ENCODE measurements around the gene PLD4.

The PLD4 gene

DNA sequence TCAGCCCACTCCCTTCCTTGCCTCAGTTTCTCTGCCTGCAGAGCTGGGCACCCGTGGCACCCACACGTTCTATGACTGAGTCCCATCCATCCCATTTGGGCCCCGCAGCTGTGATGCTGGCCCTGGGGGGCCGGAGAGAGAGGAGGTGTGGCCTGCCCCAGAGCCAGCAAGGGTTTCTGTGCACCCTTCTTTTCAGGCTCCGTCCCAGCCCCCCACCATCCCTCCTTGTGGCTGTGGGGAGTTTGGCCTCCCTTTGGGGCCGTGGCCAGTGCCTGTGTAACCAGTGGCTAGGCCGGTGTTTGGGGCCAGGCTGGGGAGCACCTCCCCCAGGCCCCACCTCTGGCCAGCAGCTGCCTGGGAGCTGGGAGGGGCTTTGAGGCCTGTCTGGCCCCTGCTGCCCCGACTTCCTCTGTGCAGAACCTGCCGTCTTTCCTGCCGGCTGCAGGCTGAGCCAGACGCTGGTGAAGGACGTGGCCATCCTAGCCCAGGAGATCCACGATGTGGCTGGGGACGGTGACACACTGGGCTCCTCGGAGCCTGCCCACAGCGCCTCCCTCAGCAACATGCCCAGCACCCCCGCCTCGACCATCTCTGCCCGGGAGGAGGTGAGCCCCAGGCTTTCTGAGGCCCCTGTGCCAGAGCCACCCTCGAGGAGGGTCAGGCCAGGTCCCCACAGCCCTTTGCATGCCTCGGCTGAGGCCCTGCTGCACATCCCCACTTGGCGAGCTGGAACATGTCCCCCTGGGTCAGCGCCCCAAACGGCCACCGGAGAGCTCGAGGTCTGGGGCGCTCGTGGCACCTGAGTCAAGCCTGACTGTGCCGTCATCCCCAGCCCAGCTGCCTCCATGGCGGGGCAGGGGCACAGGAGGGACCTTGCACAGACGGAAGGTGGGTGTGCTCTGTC lies 31.9 kb upstream of the PLD4 start:
- TF ChIP-seq CTCF (IDR thresholded peaks at IDR 0.05; ENCODE audit: low read depth, low read length), result no peak
- no peak for DNase-seq (ENCODE audit: low read depth in 2 of 2)
- no peak overlapping the region for H3K4me3 ChIP-seq (replicated peaks in 1 of 2; ENCODE audit: low read depth in 2 of 2, low read length in 2 of 2)

GRCh38 chr14:104893435-104894207 lies 31.1 kb upstream of the PLD4 start:
- no peak for TF ChIP-seq CTCF (IDR thresholded peaks at IDR 0.05; ENCODE audit: low read depth, low read length)
- no peak overlapping the region for H3K4me3 ChIP-seq (replicated peaks in 1 of 2; ENCODE audit: low read depth in 2 of 2, low read length in 2 of 2)
- DNase-seq (ENCODE audit: low read depth in 2 of 2), result no peak

DNA sequence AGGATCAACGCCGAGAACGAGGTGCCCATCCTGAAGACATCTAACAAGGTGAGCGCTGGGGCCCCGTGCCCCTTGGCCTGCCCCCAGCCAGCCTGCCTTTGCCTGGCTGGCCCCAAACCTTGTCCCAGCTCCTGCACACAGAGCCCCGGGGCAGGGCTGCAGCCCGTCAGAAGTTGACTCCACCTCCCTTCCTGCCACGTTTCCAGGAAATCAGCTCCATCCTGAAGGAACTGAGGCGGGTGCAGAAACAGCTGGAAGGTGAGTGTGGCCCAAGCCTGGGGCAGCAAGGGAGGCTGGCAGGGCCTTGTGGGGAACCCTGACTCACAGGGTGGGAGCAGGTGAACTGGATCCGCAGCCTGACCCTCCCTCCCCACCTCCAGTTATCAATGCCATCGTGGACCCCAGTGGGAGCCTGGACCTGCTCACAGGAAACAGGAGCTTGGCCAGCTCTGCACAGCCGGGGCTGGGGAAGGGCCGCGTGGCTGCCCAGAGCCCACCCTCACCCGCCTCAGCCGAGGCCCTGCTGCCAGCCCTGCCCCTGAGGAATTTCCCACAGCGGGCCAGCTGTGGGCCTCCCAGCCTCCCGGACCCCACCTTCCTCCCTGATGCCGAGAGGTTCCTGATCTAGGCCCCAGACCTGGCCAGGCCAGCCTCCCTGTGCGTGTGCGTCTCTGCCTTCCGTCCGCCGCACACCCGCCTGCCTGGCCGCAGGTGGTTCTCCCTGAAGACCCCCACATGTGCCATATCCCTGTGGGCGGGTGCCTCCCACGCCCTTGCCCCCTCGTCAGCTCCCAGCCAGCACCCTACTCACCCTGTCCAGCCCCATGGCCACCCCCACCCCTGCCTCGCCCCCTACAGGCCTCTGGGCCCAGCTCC lies 30.1 kb upstream of the PLD4 start:
- DNase-seq (ENCODE audit: low read depth in 2 of 2), result no peak
- H3K4me3 ChIP-seq (replicated peaks in 1 of 2; ENCODE audit: low read depth in 2 of 2, low read length in 2 of 2), result no peak overlapping the region
- TF ChIP-seq CTCF (IDR thresholded peaks at IDR 0.05; ENCODE audit: low read depth, low read length), result no peak

DNA sequence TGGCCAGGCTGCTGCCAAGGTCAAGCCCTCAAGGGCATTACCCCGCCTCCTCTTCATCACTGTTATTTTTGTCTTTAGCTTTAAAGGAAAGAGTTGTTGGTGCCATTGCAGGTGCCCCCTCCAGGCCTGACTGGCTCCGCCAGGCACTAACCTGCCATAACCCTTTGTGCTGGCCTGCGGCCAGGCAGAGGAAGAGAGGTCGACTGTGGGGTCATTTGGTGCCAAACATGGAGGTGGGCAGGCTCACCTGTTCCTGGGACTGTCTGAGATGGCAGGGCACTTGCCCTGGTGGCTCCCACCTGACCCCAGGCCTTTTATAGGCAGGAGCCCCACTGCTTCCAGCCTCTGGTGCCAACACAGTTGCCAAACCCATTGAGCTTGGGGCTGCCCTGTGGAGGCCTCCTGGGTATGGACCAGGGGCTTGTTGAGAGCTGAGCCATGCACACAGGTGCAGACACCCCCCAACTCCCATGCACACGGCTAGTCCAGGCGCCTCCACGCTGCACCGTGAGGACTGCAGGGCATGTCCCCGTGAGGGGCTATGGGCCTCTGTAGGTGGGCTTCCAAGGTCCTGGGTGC lies 29.4 kb upstream of the PLD4 start:
- H3K4me3 ChIP-seq (replicated peaks in 1 of 2; ENCODE audit: low read depth in 2 of 2, low read length in 2 of 2), result no peak overlapping the region
- TF ChIP-seq CTCF (IDR thresholded peaks at IDR 0.05; ENCODE audit: low read depth, low read length), result no peak
- DNase-seq (ENCODE audit: low read depth in 2 of 2), result no peak

DNA sequence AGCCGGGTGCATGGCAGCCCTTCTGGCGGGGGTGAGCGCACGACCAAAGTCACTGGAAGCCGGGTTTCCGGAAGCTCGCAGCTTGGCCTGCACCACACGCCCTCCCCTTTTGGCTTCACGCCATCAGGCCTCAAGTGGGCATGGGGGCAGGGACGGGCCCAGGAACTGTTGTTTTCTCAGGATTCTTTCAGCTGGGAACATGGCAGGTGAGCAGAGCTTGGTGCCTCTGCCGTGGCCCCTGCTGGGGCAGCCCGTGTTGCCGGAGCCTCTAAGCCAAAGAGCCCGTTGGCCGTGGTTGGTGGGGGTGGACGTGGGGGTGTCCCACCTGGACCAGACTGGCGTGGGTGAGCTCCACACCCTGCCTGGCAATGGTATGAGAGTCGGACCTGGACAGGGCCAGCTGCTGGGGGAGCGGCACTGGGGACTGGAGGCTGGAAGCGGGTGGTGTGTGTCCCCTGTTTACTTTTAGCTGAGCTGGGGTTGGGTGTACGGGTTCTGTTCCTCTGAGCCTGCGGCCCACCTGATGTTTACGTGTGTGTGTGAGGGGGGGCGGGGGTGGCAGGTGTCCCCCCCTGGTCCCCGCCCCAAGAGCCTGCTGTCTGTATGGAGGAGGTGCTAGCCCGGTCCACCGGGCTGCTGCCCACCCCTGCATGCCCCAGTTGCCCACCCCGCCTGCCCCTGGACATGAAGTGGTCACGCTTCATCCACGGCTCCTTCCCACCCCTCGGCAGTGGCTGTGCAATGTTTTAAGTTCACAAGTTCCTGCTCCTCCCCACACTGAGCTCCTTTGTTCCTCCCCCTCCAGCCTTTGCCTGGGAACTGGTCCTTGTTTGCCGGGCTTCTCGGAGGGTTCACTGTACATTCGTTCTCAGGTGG lies 28.7 kb upstream of the PLD4 start:
- no peak for TF ChIP-seq CTCF (IDR thresholded peaks at IDR 0.05; ENCODE audit: low read depth, low read length)
- H3K4me3 ChIP-seq (replicated peaks in 1 of 2; ENCODE audit: low read depth in 2 of 2, low read length in 2 of 2), result no peak overlapping the region
- DNase-seq (ENCODE audit: low read depth in 2 of 2), result no peak
